ENCODE measurements around the gene G6PC2.
"Not testable (repeated sequence)": the region's sequence is repeated elsewhere in the genome, so short reads cannot be mapped to it uniquely, and the experiment has no call there.

Gene G6PC2

GRCh38 chr2:168907940-168908662 lies 7.0 kb downstream of the G6PC2 start:
- no peak for DNase-seq

DNA sequence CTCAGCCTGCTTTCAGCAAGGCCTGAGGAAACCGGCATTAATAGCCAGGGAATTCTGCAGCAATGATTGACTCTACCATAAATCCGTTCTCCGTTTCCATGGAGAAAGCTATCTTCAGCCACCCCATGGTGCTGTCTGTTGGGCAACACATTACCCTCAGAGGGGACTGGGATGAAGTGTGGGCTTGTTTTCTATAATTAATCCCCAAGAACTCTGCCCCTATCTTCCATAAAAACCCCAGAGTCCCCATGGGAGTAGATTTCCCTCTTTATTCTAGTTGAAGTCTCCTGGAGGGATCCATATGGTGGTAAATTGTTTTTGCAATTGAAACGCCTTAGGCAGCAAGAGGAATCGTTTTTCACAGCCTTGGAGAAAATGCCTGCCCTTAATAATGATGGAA lies 9.2 kb downstream of the G6PC2 start:
- no peak for DNase-seq

- DNase-seq: no peak
Measured at GRCh38 chr2:168912466-168912865, 11.4 kb downstream of the G6PC2 start.

DNA sequence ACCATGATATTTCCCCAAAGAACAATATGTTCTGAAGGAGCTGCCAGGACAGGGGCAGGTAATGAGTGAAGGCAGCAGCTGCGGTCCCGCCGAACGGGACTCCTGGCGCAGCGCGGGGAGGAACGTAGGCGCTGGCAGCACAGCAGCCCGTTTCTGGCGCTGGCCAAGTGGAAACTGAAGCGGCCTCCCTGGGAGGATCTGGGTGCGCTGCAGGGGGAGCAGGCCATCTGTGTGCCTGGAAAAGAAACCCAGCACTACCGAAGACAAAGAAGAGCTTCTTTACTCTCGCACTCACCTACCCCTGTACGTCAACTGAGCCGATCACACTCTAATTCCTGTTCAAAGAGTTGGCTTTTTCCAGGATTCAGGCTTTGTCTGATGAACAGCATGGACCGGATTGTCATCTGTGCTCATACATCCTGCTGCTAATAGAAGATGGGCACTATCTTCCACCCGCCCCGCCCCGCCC lies 11.8 kb downstream of the G6PC2 start:
- no peak for DNase-seq

GRCh38 chr2:168913495-168913894 lies 12.4 kb downstream of the G6PC2 start:
- DNase-seq: no peak

DNA sequence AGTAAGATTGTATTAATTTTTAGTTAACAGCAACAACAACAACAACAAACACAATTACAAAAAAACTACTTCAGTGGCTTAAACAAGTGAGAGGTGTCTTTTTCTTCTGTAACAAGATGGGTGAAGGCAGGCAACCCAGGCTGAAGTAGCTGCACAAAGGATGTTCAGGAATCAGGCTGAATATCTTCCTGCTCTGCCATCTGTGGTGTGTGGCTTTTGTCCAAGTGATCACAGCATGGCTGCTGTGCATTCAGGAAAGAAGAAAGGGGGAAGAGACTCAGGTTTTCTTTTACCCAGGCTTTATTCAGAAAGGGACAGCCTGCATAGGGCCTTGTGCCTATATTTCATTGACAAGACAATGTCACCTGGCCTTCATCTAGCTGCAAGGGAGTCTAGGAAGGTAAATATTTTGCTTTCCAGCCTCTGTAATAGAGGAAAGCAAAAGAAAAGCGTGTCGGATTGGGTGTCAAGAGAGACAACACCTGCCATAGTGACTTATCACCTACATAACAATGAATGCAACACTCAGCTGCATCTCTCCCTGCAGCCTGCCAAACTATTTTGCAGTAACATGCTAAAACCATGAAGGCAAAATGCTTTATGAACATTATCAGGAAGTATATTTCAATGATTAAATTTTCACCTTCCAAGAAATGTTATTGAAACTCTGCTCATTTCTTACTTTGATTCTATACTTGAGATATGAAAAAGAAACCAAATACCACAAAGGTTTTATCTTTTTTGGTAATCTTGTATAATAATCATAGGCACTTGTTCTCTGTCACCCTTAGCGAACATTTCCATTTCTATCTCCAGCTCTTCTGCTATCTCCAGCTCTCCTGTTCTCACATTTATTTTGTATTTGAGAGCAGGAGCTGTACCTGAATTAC lies 14.6 kb downstream of the G6PC2 start:
- DNase-seq: no peak

- no peak for DNase-seq
Measured at GRCh38 chr2:168916331-168916675, 15.2 kb downstream of the G6PC2 start.

DNA sequence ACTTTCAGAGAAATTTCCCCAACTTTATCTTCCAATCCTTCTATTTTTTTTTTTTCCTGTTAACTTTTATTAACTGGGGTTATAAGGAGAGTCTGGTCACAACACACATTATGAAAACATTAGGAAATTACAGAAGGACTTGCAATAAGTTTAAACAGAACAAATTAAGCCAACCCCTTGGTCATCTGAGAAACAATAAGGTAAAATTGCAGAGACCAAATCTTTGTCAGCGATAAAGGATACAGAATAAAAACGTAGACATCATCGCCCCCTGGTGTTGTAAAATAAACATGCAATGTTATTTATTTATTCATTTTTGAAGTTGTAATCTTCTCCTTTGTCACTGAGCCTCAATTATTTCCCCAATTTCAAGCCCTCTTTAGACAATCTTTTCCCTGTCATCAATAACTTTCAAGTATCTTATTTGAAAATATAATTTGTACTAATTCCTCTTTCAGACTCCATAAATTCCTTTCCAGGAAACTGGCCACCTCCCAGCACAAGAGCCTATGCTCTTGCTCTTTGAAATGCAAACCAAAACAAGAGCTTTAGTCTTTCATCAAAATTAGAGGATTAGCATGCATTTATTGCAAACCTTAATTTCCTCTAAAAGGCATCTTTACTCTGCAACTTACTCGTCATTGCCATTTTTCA lies 19.5 kb downstream of the G6PC2 start:
- no peak for DNase-seq

DNA sequence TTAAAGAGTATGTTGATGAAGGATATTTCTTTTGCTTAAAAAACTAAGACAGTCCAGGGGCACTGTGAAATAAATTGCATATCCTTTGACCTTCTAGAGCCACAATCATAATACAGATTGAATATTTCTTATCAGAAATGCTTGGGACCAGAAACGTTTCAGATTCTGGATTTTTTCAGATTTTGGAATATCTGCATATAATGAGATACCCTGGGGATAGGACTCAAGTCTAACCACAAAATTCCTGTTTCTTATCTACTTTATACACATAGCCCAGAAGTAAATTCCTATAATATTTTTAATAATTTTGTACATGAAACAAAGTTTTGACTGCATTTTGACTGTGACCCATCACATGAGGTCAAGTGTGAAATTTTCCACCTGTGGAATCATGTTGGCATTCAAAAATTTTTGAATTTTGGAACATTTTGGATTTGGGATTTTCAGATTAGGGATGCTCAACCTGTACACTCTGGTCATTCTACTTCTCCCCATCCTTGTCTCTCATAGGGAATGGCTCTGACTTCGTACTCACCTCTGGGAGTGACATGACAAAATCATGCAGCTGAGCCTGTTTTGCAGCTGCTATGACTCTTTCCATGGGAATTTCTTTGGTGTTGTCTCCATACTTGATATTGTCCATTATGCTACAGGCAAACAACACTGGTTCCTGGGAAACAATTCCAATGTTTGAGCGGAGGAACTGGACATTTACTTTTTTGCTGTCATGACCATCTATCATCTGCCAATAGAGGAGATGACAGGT lies 25.7 kb downstream of the G6PC2 start:
- no peak for DNase-seq

DNA sequence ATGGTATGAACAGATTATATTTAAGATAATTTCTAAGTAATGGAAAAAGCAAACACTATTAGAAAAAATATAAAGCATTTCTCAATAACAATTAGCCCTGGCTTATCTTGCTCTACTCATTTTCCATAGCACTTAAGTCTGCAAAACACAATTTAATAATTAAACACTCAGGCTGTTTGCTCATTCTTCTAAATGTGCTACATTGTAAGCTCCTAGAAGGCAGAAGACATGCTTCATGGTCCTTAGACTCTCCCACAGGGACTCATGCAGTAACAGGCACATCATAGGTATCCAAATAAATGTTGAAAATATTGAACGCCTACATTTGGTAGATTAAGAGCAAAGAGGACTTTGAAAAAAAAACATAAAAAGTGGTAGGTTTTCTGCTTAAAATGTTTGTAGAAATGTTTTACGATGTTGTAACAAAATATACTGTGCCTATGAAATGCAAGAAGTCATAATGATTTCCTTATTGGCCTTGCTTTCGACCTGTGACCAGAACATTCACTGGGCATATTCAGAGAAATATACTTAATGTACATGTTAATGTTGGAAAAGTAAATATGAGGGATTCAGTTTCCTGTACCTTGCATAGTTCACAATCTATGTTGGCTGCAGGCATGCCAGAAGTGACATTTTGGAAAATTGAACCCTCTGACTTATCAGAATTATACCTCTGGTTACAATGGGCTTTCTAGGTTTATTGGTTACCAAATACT lies 27.2 kb downstream of the G6PC2 start:
- DNase-seq: no peak

DNA sequence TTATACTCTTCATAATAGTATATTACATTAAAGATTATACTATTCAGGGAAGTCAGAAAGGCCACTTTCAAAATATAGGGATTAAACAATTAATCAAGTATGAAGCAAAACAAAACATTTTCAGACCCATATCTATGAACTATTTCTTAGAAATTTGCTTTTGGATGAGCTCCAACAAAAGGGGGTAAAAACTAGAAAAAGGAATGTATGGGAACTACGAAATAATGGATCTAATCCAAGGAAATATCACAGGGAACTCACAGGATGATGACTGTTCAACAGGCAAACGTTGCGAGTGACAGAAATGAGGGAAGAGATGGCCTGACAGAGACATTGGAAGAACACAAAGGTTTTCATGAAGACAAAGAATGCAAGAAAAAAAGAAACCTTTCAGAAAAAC lies 27.9 kb downstream of the G6PC2 start:
- DNase-seq: no peak

GRCh38 chr2:168930242-168930641 lies 29.2 kb downstream of the G6PC2 start:
- no peak for DNase-seq

GRCh38 chr2:168932174-168932573 lies 31.1 kb downstream of the G6PC2 start:
- not testable (repeated sequence) for DNase-seq

DNA sequence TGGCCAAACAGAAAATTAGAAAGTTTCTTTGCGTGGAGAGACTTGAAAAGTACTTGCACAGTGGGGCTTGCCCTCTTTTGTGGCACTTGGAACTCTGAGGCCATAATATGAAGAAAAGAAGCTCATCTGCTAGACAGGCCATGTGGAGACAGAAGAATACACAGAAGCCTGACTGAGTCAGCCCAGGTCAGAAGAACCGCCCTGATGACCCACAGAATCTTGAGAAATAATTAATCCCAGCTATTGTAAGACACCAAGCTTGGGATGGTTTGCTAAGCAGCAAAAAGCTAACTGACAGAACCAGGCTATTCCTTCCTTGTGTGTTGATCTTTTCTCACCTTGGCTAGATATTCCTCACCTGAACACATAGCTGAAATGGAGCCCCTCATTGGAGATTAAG lies 33.7 kb downstream of the G6PC2 start:
- no peak for DNase-seq

DNA sequence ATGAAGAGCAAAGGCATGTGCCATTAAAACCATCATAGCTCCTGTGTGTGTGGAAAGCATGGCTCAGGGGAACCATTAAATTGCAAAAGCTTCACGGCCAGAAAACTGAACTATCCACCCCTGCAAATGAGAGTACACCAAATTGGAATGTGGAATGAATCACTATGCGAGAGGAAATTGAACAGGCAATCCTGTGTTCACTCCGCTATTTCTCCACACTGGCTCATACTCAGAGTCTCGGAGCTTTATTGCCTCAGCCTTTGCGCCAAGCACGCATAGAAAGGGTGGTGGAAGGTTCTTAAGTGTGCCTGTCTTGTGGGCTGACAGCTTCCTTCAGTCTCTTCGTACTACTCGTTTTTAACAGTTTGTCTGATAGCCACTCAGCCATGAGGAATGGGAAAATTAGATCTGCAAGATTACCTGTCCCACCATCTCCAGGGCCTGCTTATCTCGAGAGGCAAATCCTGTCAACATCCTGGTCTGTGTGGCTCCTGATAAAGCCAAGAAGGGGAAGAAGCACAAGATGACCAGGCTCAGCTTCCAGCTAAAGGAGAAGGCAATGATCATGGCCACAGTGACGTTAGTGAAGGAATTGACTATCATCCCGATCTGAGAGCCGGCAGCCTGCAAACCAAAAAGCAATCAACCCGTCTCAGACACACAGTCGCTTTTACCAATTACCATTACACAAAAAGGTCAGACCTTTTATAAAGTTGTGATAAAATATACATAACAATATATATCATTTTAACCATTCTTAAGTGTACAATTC lies 34.9 kb downstream of the G6PC2 start:
- DNase-seq: no peak

DNA sequence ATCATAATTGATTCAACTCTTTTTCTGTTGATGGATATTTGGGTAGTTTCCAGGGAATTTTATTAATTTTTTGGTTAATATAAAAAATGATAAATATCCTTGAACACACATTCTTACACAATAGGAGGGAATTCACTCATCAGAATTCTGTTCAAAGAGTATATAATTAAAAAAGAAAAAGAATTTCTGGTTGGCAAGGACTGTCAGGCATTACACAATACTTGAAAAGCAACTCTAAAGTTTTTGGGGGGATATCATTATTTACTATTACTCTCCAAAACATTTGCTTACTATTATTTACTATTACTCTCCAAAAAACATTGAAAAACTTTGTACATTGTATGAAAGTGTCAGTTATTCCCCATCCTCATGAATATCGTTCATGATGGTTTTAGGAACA lies 38.0 kb downstream of the G6PC2 start:
- no peak for DNase-seq

- no peak for DNase-seq
Measured at GRCh38 chr2:168939918-168940317, 38.8 kb downstream of the G6PC2 start.

DNA sequence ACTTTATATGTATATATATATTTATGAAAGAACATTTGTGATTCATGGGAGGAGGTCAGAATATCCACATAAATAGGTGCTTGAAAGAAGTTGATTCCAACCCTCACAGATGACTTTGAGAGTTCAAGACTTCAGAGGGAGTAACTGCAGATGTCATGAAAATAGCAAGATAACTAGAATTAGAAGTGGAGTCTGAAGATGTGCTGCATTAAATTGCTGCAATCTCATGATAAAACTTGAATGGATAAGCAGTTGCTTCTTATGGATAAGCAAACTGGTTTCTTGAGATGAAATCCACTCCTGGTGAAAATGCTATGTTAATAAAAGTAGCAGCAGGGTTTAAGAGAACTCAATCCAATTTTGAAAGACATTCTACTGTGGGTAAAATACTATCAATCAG lies 40.2 kb downstream of the G6PC2 start:
- no peak for DNase-seq

- DNase-seq: no peak
Measured at GRCh38 chr2:168944065-168944464, 43.0 kb downstream of the G6PC2 start.

- DNase-seq: no peak
Measured at GRCh38 chr2:168945508-168945907, 44.4 kb downstream of the G6PC2 start.

DNA sequence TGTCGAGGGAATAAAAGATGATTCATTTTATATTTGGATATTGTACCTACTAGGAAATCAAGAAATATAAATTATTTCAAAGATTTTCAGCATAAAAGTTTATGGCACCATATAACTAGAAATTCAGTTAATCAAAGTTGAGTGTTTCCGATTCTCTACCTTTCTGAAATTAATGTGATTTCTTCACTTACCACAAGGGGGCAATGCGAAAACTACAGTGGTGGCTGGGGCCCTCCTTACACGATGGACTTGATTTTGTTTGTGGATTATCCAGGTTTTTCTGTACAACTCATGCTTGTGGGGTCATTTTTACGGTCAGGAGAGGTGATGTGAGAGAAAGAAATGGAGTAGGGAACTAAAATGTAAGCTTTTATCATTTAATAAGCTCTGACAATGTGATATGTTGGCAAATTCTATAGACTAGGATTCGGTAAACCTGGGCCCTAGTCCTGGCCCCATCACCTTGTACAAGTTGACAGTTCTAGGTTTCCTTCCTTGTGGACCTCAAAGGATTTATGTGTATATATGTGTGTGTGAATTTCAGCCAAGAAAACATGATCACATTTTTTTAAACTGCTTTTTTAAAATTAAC lies 47.6 kb downstream of the G6PC2 start:
- no peak for DNase-seq
